Gastroesophageal sphincter (tissue), 4 donors: ENCODE data around the gene TMEM218. TPM values are rescaled to one million over a fixed set of nuclear protein-coding genes. Genes with fewer than 3 reads are reported as not detected.

Experiments
- ATAC-seq: fragments of 150-250 bp; one replicate; pipeline ENCODE4 v1.9.1; 2016; ENCODE audit warnings: mild to moderate bottlenecking, moderate library complexity
- H3K27ac ChIP-seq, 4 donors: fragments of 200-600 bp; sonication (generic) in 3 of 4; 1 replicate in 3 of 4; 2 replicates in 1 of 4; pipeline ENCODE4 v1.5.1; 2016 to 2019
- H3K27me3 ChIP-seq: fragments of 200-600 bp; sonication (generic); one replicate; pipeline ENCODE4 v1.5.1; 2019
- H3K36me3 ChIP-seq, 2 donors: fragments of 200-600 bp; sonication (generic); one replicate each; pipeline ENCODE4 v1.5.1; 2019; ENCODE audit warnings: control low read depth in 1 of 2
- H3K4me1 ChIP-seq, 3 donors: fragments of 200-600 bp; sonication (generic); 1 replicate in 2 of 3; 2 replicates in 1 of 3; pipeline ENCODE4 v1.5.1; 2016 to 2019; ENCODE audit warnings: control low read depth in 2 of 3
- H3K4me3 ChIP-seq, 2 donors: fragments of 200-600 bp; sonication (generic); one replicate each; pipeline ENCODE4 v1.5.1; 2019; ENCODE audit warnings: mild to moderate bottlenecking in 1 of 2, moderate library complexity in 1 of 2
- H3K9me3 ChIP-seq, 3 donors: fragments of 200-600 bp; sonication (generic); one replicate each; pipeline ENCODE4 v1.5.1; 2017 to 2019; ENCODE audit warnings: control low read depth in 2 of 3
- CTCF ChIP-seq, 4 experiments: fragments of 200-600 bp in 2 of 4; fragments of 450-650 bp in 2 of 4; sonication (generic) in 1 of 4; IDR thresholded peaks; one replicate each; pipeline ENCODE4 v1.5.1; 2017 to 2019; ENCODE audit warnings: antibody characterized with exemption in 4 of 4, mild to moderate bottlenecking in 2 of 4, moderate library complexity in 2 of 4
- EP300 ChIP-seq: sonication (generic); formaldehyde crosslinking; IDR thresholded peaks from one replicate; pipeline ENCODE4 v1.6.1; 2017; ENCODE audit warnings: antibody characterized with exemption, mild to moderate bottlenecking
- POLR2A ChIP-seq, 2 donors: fragments of 450-650 bp; IDR thresholded peaks; one replicate each; pipeline ENCODE4 v1.6.1; 2017; ENCODE audit warnings: antibody characterized with exemption in 2 of 2, mild to moderate bottlenecking in 2 of 2, moderate library complexity in 1 of 2
- POLR2AphosphoS5 ChIP-seq: sonication (generic); formaldehyde crosslinking; IDR thresholded peaks from one replicate; pipeline ENCODE4 v1.6.1; 2017; ENCODE audit warnings: antibody characterized with exemption
- WGBS, 2 donors: methylation state at CpG; one replicate each; pipeline ENCODE4 v1.1.5; 2018; ENCODE audit warnings: low coverage in 1 of 2; 5-methylcytosine and 5-hydroxymethylcytosine counted together
- total RNA-seq, 4 donors: library from RNA; depleted of rRNA; stranded (reverse); fragments of >200 nt; gene quantifications; one replicate each; pipeline ENCODE4 v1.1.0, GENCODE V29; 2016

Gene TMEM218
- total RNA-seq, 4 donors from 2014 or later = 14.7 to 20.0 (median 17.3) TPM

GRCh38 chr11:125088576-125089455, 22.6 kb downstream of the TMEM218 start:
- no peak for ATAC-seq
- Histone ChIP-seq H3K27ac (no peak overlapping the region), H3K4me3 (no peak overlapping the region), H3K4me1 (peaks cover 0 to 6% (median 0%) of the 10 kb centered on the region in 3 donors), H3K9me3 (no peaks in the 10 kb centered on the region), H3K36me3 (peaks cover 0 to 11% of the 10 kb centered on the region in 2 donors), H3K27me3 (peaks cover 15% of the 10 kb centered on the region)
- 63 to 85% methylated on average over 4 of the region's 20 CpGs for WGBS, 2 donors
- no peak for TF ChIP-seq POLR2AphosphoS5

GRCh38 chr11:125088123-125088522, 23.3 kb downstream of the TMEM218 start:
- no peak overlapping the region for H3K27ac ChIP-seq
- ATAC-seq = no peak

GRCh38 chr11:125086633-125087296, 24.7 kb downstream of the TMEM218 start:
- Histone ChIP-seq H3K27me3 (peaks cover 36% of the 10 kb centered on the region), H3K9me3 (no peaks in the 10 kb centered on the region), H3K36me3 (no peaks in the 10 kb centered on the region), H3K4me3 (no peak overlapping the region), H3K4me1 (peaks cover 0 to 6% (median 0%) of the 10 kb centered on the region in 3 donors), H3K27ac (no peak overlapping the region)
- WGBS, 2 donors = 64 to 75% methylated on average over 4 of the region's 14 CpGs
- ATAC-seq = no peak
- TF ChIP-seq POLR2AphosphoS5 (no peak), CTCF (IDR thresholded peaks at IDR 0.05) (no peak), EP300 (no peak), POLR2A (IDR thresholded peaks at IDR 0.05) (no peak)

More at GRCh38 chr11:125088123-125088522, 23.3 kb downstream of the TMEM218 start:
- TF ChIP-seq CTCF (IDR thresholded peaks at IDR 0.05) = no peak
- TF ChIP-seq EP300 = no peak
- no peak for TF ChIP-seq POLR2AphosphoS5
- TF ChIP-seq POLR2A (IDR thresholded peaks at IDR 0.05) = no peak
- Histone ChIP-seq H3K4me1 (peaks cover 0 to 6% (median 0%) of the 10 kb centered on the region in 3 donors), H3K36me3 (peaks cover 0 to 7% of the 10 kb centered on the region in 2 donors), H3K4me3 (no peak overlapping the region), H3K9me3 (no peaks in the 10 kb centered on the region), H3K27me3 (peaks cover 22% of the 10 kb centered on the region)
- WGBS, 2 donors = 50% methylated on average over 1 of the region's 2 CpGs; no CpG with 5 or more reads in 1 of the 2 donors

GRCh38 chr11:125085301-125086081, 25.9 kb downstream of the TMEM218 start:
- 67 to 71% methylated on average over 3 to 6 of the region's 20 CpGs for WGBS, 2 donors
- TF ChIP-seq POLR2AphosphoS5 = no peak
- no peak for TF ChIP-seq CTCF (IDR thresholded peaks at IDR 0.05)
- no peak for TF ChIP-seq POLR2A (IDR thresholded peaks at IDR 0.05)
- no peak for TF ChIP-seq EP300
- Histone ChIP-seq H3K9me3 (no peaks in the 10 kb centered on the region), H3K27me3 (peaks cover 48% of the 10 kb centered on the region), H3K27ac (no peak overlapping the region), H3K4me1 (no peaks in the 10 kb centered on the region), H3K4me3 (no peak overlapping the region), H3K36me3 (no peaks in the 10 kb centered on the region)
- no peak for ATAC-seq

- no peak for ATAC-seq
- TF ChIP-seq EP300 = no peak
- no peak for TF ChIP-seq CTCF (IDR thresholded peaks at IDR 0.05)
- TF ChIP-seq POLR2AphosphoS5 = no peak
- 75 to 93% methylated on average over 2 to 3 of the region's 8 CpGs for WGBS, 2 donors
Measured at GRCh38 chr11:125084761-125085231, 26.6 kb downstream of the TMEM218 start.

More at GRCh38 chr11:125084761-125085231, 26.6 kb downstream of the TMEM218 start:
- no peaks in the 10 kb centered on the region for H3K36me3 ChIP-seq
- no peak overlapping the region for H3K27ac ChIP-seq
- H3K27me3 ChIP-seq = peaks cover 55% of the 10 kb centered on the region
- H3K4me3 ChIP-seq = no peak overlapping the region
- no peaks in the 10 kb centered on the region for H3K9me3 ChIP-seq
- H3K4me1 ChIP-seq = no peaks in the 10 kb centered on the region
